GM06990 (cell line): ENCODE data around the gene ZNHIT3.

Experiments
- DNase-seq: peaks from one replicate; pipeline ENCODE4 v3.0.0-alpha.2; 2011; ENCODE audit not compliant: insufficient read length; ENCODE audit errors: extremely low read depth
- H3K27me3 ChIP-seq: replicated peaks from 2 replicates; pipeline ENCODE4 v1.6.0; 2011; ENCODE audit warnings: low read length; ENCODE audit not compliant: control insufficient read depth, insufficient read depth
- H3K36me3 ChIP-seq: 2 replicates; pipeline ENCODE4 v1.5.1; 2011; ENCODE audit warnings: low read length; ENCODE audit not compliant: control insufficient read depth, insufficient read depth
- H3K4me3 ChIP-seq: replicated peaks from 2 replicates; pipeline ENCODE4 v1.5.1; 2011; ENCODE audit warnings: low read depth, mild to moderate bottlenecking, control low read depth, low read length
- CTCF ChIP-seq: IDR thresholded peaks from 2 replicates; pipeline ENCODE4 v1.5.1; 2011; ENCODE audit warnings: low read length, control low read depth, mild to moderate bottlenecking, inconsistent platforms; ENCODE audit not compliant: insufficient read depth, poor library complexity, severe bottlenecking

Gene ZNHIT3

DNA sequence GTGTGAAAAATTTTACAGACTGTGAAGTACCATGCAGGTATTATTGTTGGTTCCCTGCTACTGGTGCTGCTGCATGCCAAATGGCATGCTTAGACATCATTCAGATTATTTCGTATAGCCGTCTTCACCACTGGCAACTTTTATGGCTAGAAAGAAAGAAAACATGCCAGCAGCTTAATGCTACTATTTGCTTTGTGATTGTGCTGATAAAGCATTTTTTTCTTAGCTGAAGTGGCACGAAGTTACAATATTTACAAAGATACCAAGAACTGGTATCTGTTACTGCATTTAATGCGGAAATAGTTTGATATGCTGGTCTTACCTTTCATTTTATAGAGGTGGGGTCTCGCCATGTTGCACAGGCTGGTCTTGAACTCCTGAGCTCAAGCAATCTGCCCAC is 8.2 kb downstream of the ZNHIT3 start:
- Histone ChIP-seq H3K27me3 (no peaks in the 10 kb centered on the region), H3K36me3 (peaks cover 33% of the 10 kb centered on the region), H3K4me3 (no peak overlapping the region)
- TF ChIP-seq CTCF = no peak
- no peak for DNase-seq

DNA sequence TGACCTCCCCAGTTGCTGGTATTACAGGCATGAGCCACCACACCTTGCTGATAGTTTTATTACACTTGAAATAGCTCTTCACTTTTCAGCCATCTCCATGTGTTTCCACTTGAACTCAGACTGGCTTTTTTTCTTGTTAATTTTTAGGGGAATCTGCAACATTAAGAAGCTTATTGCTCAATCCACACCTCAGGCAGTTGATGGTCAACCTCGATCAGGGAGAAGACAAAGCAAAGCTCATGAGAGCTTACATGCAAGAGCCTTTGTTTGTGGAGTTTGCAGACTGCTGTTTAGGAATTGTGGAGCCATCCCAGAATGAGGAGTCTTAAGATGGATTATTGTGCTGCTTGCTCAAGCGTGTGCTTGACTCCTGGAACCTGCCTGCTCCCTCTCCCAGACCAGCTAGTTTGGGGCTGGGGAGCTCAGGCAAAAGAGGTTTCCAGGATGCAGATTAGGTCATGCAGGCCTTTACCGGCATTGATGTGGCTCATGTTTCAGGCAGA is 8.6 kb downstream of the ZNHIT3 start:
- Histone ChIP-seq H3K4me3 (no peak overlapping the region), H3K27me3 (no peaks in the 10 kb centered on the region), H3K36me3 (peaks cover 33% of the 10 kb centered on the region)
- DNase-seq = no peak
- TF ChIP-seq CTCF = no peak

DNA sequence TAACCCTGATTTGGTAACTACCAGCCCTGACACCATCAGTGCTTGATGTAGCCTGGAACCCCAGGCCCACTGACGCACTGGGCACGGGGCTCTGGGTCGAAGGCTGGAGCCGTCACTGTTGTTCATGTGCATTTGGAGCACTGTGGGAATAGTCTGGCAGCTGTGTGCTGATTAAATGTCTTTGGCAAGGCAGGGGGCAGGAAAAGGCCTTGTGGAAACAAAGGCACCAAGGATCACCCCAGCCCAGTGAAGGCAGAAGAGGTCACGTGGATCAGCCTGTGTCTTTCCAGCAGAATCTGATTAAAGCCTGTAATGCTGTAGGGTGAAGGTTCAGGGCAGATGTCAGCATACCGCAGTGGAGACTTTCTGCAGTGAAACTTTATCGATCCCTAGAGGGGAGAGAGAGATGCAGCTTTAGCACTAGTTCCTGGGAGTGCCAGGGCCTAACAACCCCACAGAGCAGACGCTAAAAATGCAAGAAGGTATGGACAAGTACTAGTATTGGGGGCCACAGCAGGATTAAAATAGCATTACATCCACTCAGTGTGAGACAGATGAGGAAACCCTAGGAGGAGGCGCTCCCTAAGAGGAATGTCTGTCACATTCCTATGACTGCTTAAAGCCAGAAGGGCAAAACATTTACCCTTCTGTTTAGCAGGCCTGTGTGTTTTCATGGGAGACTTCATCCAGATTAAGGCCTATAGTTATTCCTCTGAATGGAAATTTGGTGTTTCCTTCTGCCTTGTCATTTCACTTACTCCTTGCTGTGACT is 9.7 kb downstream of the ZNHIT3 start:
- no peak overlapping the region for H3K4me3 ChIP-seq
- TF ChIP-seq CTCF = no peak
- no peaks in the 10 kb centered on the region for H3K27me3 ChIP-seq
- DNase-seq = no peak
- H3K36me3 ChIP-seq = peaks cover 41% of the 10 kb centered on the region

DNA sequence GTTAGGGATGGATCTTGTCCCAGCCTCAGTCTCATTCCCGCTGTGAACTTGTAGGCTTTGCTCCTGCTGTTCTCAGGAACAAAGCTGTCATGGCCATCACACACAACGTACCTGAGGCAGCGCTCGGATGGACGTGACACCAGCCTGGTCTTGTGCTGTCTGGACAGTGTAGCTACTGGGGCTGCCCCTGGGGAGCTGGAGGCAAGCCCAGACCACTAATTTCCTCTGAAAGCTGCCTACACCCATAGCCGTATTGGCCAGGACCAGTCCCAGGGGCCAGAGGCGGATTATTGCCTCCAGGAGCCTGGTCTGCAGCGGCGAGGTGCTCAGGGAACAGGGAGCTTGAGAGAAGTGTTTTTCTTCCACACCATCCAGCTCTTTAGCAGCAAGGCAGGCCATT is 11.7 kb downstream of the ZNHIT3 start:
- Histone ChIP-seq H3K4me3 (no peak overlapping the region), H3K36me3 (peaks cover 42% of the 10 kb centered on the region), H3K27me3 (no peaks in the 10 kb centered on the region)
- no peak for TF ChIP-seq CTCF
- DNase-seq = no peak

GRCh38 chr17:36498560-36499300 is 12.2 kb downstream of the ZNHIT3 start:
- H3K36me3 ChIP-seq = peaks cover 42% of the 10 kb centered on the region

More at GRCh38 chr17:36498560-36499300, 12.2 kb downstream of the ZNHIT3 start:
- TF ChIP-seq CTCF = no peak
- Histone ChIP-seq H3K27me3 (no peaks in the 10 kb centered on the region), H3K4me3 (no peak overlapping the region)
- no peak for DNase-seq
